GM08714 (cell line): ENCODE measurements around the gene SLC7A14.

Experiments
- H3K4me3 ChIP-seq: fragments of 200-500 bp; sonication (Bioruptor generic); 2 replicates; pipeline ENCODE4 v1.5.1; 2014; ENCODE audit warnings: mild to moderate bottlenecking, low read length, inconsistent platforms
- ZNF274 ChIP-seq: IDR thresholded peaks from 2 replicates; pipeline ENCODE4 v1.6.1; 2012; ENCODE audit warnings: mild to moderate bottlenecking, low read depth, low read length

SLC7A14 gene

DNA sequence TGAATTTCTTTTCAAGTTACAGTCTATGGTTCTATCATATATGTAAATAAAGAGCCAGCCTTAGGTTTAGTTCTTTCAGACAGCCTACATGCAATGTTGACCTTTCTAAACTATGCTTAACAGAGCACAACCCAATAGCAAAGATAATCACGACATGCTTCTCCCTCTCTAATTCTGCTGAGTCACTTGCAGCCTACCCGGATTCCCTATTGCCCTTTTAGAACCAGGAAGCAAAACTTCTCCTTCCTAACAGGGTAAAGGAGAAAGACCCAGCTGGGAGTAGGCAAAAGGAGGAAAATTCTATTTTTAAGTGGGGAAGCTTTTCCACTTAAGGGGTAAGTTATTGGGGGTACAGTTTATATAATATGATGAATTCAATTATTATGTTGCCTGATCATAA, 79.3 kb downstream of the SLC7A14 start:
- no peak overlapping the region for H3K4me3 ChIP-seq
- no peak for TF ChIP-seq ZNF274

DNA sequence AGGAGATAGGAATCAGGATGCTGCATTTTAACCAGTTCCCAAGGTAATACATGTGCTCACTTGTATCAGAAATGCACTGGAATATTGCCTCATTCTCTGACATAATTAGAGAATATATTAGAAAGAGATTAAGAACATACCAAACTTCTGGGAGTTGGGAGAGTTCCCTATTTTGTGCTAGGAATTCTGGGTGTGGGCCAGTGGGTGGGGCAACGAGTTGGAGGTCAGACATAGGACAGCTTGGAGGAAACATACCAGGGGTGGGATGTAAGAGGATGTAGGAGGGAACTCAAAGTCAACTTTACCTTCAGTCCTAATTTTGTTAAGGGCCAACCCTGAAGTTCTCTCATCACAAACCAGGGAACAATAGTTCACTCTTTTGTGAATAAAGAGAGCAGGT, 83.6 kb downstream of the SLC7A14 start:
- H3K4me3 ChIP-seq = no peak overlapping the region
- no peak for TF ChIP-seq ZNF274

DNA sequence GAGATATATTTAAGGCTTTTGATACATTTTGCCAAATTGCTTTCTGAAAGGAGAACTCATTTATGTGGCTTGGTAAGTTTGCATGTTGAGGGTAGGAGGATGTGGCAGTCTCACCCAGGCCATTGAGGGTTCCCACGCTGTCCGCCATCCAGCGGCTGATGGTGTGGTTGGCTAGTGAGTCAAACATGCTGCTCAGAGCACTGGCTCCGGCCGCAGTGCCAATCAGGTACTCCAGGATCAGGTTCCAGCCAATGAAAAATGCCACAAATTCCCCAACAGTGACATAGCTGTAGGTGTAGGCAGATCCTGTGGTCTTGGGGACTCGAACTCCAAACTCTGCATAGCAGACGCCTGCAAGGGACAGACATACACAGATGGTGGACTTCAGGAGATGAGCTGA, 84.9 kb downstream of the SLC7A14 start:
- H3K4me3 ChIP-seq = no peak overlapping the region
- no peak for TF ChIP-seq ZNF274

DNA sequence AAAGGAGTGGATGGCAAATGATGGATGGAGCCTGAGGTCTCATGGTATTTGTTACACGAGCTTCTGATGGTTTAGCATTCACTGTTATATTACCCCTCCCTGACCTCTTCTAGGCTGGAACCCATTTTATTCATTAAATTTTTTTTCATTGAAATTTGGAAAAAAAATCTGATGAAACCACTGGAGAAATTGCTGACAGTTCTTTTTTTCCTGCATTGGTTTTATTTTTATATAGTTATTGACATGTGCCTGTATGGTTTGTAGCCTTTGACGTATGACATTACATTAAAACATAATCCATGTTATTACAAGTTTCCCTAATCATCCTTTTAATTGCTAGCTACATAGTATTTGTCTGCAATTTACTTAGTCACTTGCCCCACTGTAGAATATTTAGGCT, 85.4 kb downstream of the SLC7A14 start:
- TF ChIP-seq ZNF274 = no peak
- no peak overlapping the region for H3K4me3 ChIP-seq

DNA sequence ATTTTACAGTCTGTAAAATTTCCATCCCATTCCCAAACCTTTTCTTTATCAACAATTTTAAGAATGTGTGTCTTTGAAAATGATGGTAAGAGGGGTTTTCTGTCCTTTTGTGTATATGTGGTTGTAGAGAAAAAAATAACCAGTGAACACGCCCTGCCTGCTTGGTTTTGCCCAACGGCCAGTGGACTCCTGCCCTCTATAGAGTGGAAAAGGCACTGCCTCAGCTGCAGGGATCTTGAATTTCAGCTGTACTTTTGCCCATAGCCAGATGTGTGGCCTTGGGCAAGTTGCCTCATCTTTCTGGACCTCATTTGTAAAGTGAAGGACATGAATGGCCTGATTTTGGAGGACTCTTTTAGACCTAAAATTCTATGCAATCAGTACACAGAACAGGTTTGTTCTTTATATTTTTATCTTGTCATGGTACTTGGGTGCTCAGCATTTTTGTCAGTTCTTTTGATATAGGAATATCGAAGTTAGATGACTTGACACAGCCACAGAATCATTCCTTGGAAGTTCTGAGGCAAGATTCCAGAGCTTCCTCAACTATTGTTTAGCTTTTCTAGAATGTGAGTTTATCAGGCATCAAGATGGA, 86.2 kb downstream of the SLC7A14 start:
- TF ChIP-seq ZNF274 = no peak
- no peak overlapping the region for H3K4me3 ChIP-seq

DNA sequence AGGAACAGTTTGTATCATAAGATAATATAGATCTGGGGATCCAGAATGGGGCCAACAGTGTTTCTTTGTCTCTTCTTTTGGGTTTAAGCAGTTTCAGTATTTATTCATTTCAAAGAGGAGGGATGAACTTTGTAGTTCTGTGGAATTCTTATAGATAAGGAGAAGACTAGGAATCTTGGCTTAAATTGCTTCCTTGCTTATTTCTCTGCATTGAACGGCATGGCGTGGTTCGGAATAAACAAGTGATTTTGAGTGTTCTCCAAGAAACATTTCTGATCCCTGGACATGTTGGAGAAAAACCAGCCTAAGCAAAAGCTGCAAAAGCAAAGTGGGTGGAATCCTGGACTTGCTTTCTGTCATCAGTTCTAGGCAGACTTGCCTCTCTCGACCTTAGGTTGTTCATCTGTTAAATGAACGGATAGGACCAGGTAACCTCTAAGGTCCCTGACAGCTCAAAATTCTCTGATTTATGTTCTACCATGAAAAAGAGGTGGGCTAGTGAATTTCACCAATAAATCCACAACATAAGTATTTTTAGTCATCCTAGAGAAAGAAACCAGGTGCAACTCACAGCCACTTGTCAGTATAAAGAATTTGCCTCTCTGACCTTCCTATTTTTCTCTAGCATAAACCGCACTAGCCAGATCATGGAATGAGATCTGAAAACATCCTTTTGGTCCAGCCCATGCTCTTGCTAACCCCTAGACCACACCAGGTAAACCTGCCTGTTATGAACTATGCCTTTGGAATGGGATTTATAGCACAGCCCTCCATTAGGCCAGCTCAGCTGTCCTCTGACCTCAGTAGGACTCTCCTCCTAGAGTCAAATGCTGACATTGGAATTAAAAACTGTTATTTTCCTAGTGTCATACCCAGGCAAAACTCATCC, 88.4 kb downstream of the SLC7A14 start:
- no peak for TF ChIP-seq ZNF274
- H3K4me3 ChIP-seq = no peak overlapping the region

DNA sequence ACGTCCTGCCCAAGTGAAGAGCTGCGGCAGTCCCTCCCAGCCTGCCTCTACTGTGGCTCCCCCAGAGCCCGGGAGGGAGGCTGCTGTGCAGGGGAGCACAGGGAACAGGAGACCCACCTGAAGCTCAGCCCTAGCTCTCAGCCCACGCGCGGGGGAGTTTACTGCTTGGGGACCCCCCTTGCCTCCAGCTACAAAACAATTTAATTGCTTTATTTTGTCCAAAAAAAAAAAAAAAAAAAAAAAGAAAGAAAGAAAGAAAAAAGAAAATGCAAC, 89.1 kb downstream of the SLC7A14 start:
- TF ChIP-seq ZNF274 = no peak
- no peak overlapping the region for H3K4me3 ChIP-seq

DNA sequence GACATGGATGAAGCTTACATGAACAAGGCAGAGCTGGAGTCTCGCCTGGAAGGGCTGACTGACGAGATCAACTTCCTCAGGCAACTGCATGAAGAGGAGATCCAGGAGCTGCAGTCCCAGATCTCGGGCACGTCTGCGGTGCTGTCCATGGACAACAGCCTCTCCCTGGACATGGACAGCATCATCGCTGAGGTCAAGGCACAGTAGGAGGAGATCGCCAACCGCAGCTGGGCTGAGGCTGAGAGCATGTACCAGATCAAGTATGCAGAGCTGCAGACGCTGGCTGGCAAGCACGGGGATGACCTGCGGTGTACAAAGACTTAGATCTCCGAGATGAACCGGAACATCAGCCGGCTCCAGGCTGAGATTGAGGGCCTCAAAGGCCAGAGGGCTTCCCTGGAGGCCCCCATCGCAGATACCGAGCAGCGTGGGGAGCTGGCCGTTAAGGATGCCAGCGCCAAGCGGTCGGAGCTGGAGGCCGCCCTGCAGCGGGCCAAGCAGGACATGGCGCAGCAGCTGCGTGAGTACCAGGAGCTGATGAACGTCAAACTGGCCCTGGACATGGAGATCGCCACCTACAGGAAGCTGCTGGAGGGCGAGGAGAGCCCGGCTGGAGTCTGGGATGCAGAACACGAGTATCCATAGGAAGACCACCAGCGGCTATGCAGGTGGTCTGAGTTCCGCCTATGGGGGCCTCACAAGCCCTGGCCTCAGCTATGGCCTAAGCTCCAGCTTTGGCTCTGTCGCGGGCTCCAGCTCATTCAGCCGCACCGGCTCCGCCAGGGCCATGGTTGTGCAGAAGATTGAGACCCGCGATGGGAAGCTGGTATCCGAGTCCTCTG, 89.6 kb downstream of the SLC7A14 start:
- no peak for TF ChIP-seq ZNF274
- H3K4me3 ChIP-seq = no peak overlapping the region

DNA sequence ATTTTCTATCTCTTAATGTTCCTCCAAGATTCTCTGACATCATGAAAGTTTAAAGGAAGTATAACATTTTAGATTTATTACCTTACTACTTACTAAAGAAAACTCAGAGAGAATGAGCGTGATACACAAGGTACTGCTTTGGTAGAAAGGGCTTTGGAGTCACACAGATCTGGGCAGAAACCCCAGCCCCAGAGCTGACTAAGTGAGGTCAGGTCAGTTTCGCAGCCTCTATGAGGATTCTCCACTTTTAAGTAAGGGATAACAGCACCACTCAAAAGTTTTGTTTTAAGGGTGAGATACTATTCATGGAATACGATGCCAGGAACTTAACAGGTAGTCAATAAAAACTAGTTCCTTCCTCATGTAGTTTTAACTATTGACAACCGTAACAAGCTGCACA, 91.1 kb downstream of the SLC7A14 start:
- no peak for TF ChIP-seq ZNF274
- no peak overlapping the region for H3K4me3 ChIP-seq

DNA sequence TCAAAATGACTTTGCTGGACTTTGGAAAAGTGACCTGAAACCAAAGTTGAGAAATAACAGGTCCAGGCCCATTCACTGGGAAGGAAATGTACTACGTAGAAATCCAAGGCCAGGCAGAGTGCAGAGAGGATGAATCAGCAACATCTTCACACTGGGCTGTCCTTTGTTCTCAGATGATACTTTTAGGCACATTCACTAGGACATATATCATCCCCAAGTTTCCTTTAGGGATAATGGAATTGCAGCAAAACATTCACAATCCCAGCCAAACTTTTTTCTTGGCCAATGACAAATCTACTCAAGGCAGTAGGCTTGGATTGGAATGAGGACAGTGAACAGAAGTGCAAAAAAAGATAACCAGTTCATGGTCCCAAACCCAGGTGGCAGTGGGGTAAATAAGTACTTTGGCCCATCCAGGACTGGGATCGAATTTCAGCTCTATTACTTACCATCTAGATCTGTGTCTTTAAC, 92.1 kb downstream of the SLC7A14 start:
- no peak for TF ChIP-seq ZNF274
- no peak overlapping the region for H3K4me3 ChIP-seq

DNA sequence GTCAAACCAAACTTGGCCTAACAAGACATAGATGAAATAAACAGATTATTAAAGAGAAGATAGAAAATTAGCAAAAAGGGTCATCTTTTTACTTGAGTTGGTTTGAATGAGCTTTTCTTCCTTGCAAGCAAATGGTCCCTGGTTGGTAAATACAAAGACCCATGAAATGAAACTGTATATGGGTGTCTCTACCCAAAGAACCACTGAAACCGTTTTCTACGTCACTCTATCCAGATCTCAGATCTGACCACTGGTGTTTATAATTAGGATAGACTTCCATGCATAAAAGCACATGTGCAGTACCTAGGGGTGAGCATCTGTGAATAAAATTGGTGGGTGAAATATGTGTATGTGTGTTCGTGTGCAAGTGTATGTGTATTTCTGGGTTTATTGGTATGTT, 94.0 kb downstream of the SLC7A14 start:
- no peak for TF ChIP-seq ZNF274
- H3K4me3 ChIP-seq = no peak overlapping the region

DNA sequence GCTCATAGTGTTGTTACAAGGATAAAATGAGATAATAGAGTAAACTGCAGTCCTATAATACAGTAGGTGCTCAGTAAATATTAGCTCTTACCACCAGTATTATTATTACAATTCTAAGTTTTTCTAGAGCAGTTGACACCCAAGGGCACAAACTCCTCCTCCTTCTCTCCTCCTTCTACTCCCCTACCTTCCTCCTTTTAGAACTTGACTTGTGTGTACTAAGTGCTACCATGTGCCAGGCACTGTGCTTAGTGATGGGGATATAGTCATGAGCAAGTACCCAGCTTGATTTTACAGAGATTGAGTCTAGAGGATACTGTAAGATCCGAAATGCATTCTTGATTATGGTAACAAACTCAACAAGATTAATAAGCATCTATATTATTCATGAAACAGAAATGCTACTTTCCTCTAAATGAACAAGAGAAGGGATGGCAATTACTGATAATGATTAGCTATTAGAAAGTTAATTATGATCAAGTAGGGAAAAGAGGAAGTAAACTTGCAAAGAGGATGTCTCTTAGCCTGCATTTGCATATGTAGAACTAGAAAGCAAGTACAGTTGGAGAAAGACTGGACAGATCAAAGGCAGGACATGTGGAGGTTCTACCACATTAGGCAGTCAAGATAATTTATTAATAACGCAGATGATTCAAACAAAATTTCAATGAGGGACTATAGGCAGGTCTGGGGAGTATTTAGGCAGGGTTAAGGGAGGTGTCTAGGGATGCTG, 94.9 kb downstream of the SLC7A14 start:
- TF ChIP-seq ZNF274 = no peak
- H3K4me3 ChIP-seq = no peak overlapping the region

DNA sequence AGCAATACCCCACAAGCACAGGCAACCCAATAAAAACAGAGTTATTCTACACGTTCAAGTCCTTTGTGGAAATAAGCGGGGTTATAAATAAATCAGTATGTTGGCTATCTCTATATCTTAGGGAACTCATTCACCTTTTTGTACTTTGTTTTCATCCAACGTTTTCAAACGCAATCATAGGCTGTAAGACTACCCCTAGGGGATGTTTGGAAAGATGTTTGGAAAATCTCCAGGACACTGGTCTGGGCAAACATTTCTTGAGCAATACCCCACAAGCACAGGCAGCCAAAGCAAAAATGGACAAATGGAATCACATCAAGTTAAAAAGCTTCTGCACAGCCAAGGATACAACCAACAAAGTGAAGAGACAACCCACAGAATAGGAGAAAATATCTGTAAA, 97.1 kb downstream of the SLC7A14 start:
- no peak for TF ChIP-seq ZNF274
- no peak overlapping the region for H3K4me3 ChIP-seq

DNA sequence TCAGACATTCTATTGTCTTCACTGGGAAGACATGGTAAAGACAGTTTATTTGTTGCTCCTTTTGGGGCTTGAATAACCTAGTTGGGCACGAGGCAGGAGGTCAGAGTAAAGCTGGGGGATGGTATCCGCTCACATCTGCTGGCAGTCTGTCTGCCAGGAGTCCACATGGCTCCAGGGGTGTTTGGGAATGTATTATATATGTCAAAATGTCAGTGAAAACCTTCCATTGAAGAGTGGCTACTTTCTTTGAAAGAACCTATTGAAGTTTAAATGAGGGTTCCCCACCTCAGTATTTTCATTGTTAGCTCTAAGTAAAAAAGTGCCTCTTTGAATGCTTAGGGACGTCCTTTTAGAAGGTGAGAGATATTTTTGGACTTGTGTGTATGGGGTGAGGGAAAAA, 98.8 kb downstream of the SLC7A14 start:
- H3K4me3 ChIP-seq = no peak overlapping the region
- TF ChIP-seq ZNF274 = no peak
